Stimulated activated CD8-positive, alpha-beta memory T cell treated with anti-CD3 and anti-CD28 coated beads, Interleukin-7, amount 100 ng/mL, for 24 hours (primary cell): ENCODE results near the gene CPLX1.

ENCODE experiments used
- DNase-seq: peaks from one replicate; pipeline ENCODE4 v3.0.0-alpha.2; 2020; ENCODE audit warnings: low read depth

CPLX1 gene

GRCh38 chr4:832108-832507, 6.2 kb upstream of the CPLX1 start:
- no peak for DNase-seq

GRCh38 chr4:831483-831805, 5.5 kb upstream of the CPLX1 start:
- no peak for DNase-seq

- no peak for DNase-seq
Measured at GRCh38 chr4:830601-831482, 4.9 kb upstream of the CPLX1 start.

GRCh38 chr4:829761-830600, 4.1 kb upstream of the CPLX1 start:
- no peak for DNase-seq

- no peak for DNase-seq
Measured at GRCh38 chr4:829291-829690, 3.4 kb upstream of the CPLX1 start.

GRCh38 chr4:828641-829271, 2.8 kb upstream of the CPLX1 start:
- no peak for DNase-seq

- DNase-seq = no peak
Measured at GRCh38 chr4:827209-828081, 1.5 kb upstream of the CPLX1 start.

- DNase-seq = no peak
Measured at GRCh38 chr4:826508-827208, 729 bp upstream of the CPLX1 start.

- DNase-seq = no peak
Measured at GRCh38 chr4:825063-825970, 612 bp downstream of the CPLX1 start.

GRCh38 chr4:824461-825062, 1.4 kb downstream of the CPLX1 start:
- no peak for DNase-seq

- no peak for DNase-seq
Measured at GRCh38 chr4:823761-824460, 2.0 kb downstream of the CPLX1 start.

- no peak for DNase-seq
Measured at GRCh38 chr4:823176-823760, 2.7 kb downstream of the CPLX1 start.

GRCh38 chr4:822361-823175, 3.4 kb downstream of the CPLX1 start:
- no peak for DNase-seq

GRCh38 chr4:821631-822030, 4.3 kb downstream of the CPLX1 start:
- DNase-seq = no peak

GRCh38 chr4:821181-821591, 4.7 kb downstream of the CPLX1 start:
- no peak for DNase-seq

- no peak for DNase-seq
Measured at GRCh38 chr4:820230-821172, 5.4 kb downstream of the CPLX1 start.
